Germinal center (tissue), 1 donor: ENCODE results near the gene ACVR1C.
A peak's percentile ranks its signal among the peaks of the same experiment; 100 is the strongest.

Experiments used
- DNase-seq: peaks from one replicate; pipeline ENCODE4 v3.0.0; 2012; ENCODE audit warnings: mixed read lengths, low spot score

The ACVR1C gene

GRCh38 chr2:157628477-157629415 is at the start of gene ACVR1C:
Gene ACVR1C (minus strand): TSS chr2:157628864. CDS start chr2:157628644, 220 bp downstream.
- peak; percentile 70 for DNase-seq

DNA sequence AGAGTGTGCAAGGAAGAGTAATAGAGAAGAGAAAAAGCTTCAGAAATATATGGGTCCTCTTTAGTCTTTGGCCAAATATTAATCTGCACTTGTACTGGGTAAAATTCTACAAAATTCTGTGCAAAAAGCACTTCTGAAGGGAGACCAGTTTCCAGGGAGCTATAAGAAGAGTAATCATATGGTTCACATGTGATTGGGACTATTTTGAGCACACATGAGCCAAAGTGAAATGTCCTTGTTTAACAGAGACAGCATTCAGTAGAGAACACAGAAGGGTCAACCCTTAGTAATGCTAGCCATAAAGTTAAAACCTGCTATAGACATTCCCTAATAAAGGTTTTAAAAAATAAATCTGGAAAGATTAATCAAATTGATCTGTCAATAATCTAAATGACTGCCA is 49.3 kb upstream of the ACVR1C start:
- no peak for DNase-seq

- DNase-seq = no peak
Measured at GRCh38 chr2:157672129-157672528, 43.5 kb upstream of the ACVR1C start.

DNA sequence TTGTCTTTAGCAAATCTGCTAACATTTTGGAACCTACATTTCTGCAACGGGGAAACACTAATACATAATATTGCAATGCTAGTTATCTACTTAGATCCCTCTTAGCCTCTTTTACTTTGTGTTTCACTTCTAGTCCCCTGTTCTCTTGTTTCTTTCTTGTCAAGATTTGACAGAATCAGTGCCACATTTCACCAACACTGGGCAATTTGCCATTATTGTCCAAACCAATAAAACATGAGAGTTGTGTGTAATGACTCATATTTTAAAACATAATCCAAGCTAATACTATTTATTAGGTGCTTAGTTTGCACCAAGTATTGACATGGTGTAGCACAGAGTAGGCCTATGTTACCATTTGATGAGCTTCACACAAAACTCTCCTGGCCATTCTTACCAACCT is 33.7 kb upstream of the ACVR1C start:
- no peak for DNase-seq

GRCh38 chr2:157661776-157662175 is 33.1 kb upstream of the ACVR1C start:
- no peak for DNase-seq

- no peak for DNase-seq
Measured at GRCh38 chr2:157657858-157658257, 29.2 kb upstream of the ACVR1C start.

DNA sequence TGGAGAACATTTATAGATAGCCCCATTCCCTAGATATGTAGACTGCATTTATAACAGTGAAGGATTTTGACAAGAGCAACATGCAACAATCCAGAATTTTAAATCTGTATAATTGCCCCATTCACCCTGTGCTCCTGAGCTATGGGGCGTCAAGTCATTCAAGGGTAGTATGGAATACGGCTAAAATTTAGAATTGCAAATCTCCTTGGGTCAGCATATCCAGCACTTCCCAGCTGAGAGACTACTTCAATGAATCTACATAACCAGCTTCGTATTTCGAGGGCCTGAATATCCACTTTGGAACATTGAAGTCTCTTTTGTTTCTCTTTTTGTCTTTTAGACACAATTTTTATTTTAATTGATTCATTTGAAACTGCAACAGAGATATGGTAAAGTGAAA is 28.4 kb upstream of the ACVR1C start:
- no peak for DNase-seq

GRCh38 chr2:157644776-157645175 is 16.1 kb upstream of the ACVR1C start:
- no peak for DNase-seq

DNA sequence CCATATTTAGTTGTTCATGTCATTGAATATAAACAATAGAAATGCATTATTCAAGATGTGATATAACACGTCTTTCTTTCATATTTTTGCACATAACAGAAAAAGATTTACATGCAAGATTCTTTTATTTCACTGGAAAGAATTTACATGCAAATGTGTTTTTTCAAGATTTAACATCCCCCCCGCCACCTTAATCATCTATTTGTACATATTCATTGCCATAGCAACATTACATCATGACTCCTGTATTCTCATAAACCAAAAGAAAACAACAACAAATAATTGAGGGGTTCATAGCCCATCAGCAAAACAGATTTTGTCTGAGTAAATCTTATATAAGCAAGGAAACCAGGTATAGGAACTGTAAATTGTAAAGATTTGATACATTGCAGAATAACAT is 3.2 kb upstream of the ACVR1C start:
- DNase-seq = no peak

GRCh38 chr2:157627594-157628476 is 829 bp downstream of the ACVR1C start:
- DNase-seq = peak; percentile 2

GRCh38 chr2:157625296-157625695 is 3.4 kb downstream of the ACVR1C start:
- no peak for DNase-seq

DNA sequence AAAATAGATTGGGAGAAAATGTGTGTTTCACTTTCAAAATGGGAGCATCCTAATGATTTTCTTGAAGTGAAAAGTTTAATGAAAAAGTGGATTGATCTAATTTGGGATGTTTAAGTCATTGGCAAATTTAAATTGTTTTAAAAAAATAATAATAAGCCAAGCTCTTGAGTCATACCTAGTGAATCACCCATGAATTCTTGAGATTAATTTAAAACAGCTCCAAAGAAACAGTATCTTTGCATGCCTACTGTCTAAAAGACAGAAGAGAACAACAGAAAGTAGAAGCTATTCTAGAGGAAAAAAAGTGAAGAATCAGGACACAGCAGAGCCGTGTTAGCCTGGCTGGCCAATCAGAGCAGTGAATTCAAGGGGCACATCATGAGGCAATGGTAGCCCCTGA is 7.7 kb downstream of the ACVR1C start:
- DNase-seq = no peak

- no peak for DNase-seq
Measured at GRCh38 chr2:157611726-157612125, 16.9 kb downstream of the ACVR1C start.

DNA sequence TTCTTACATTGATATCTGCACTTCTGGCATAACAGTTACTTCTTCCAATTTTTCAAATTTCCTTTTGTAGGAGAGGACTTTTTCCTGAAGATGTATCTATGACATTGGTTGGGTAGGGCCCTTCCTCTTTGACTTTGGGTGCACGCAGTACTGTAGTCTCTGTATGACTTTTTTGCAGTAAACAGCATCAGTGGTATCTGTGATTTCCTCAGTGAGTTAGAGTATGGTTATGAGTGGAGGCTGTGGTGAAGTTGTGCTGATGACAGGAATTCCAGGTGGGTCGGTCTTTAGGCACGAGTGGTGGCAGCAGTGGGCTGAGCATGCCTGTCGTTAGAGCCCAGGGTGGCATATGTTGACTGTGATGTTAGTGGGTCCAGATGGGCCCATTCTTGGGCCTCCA is 17.6 kb downstream of the ACVR1C start:
- no peak for DNase-seq

- DNase-seq = no peak
Measured at GRCh38 chr2:157606534-157606933, 22.1 kb downstream of the ACVR1C start.

- no peak for DNase-seq
Measured at GRCh38 chr2:157603198-157603597, 25.5 kb downstream of the ACVR1C start.

DNA sequence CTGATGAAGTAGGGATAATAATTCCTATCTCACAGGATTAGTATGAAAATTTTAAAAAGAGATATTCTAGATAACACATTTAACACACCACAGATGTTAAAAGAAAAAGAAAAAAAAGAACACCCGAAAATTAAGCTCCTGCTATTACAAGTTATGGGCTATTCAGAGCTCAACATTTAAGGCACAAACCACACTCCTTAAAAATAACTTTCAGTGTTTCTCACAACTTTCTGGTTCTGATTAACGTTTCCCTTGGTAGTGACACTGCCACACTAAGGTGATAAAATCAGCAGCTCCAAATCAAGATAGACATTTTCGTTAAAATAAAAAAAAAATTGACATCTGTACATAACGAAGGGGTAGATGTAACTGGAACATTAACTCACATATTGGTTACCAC is 26.9 kb downstream of the ACVR1C start:
- no peak for DNase-seq

- peak; percentile 29 for DNase-seq
Measured at GRCh38 chr2:157596992-157597681, 31.5 kb downstream of the ACVR1C start.

- no peak for DNase-seq
Measured at GRCh38 chr2:157593411-157593810, 35.3 kb downstream of the ACVR1C start.

GRCh38 chr2:157592948-157593347 is 35.7 kb downstream of the ACVR1C start:
- DNase-seq = no peak

GRCh38 chr2:157592374-157592773 is 36.3 kb downstream of the ACVR1C start:
- no peak for DNase-seq

DNA sequence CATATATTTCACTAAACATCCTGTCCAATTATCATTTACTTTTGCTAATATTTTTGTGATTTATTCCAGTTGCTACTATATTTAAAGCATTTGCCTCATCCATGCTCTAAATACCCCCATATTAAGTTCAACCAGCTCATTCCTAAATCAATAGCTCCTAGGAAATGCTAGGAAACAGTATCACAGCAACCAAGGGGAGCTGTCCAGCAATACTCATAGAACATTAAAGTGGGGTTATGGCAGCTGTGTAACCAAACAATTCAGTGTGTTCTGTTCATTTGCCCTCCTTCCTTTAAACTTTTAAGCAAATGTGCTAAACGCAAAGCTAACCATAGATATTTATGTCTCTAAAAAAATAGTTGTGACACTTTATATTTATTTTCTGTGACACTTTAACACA is 41.1 kb downstream of the ACVR1C start:
- no peak for DNase-seq
